GM12878 (cell line): ENCODE results near the gene CD70. TPM values are rescaled to one million over a fixed set of nuclear protein-coding genes. Genes with fewer than 3 reads are reported as not detected.
"Not testable (repeated sequence)": the region's sequence is repeated elsewhere in the genome, so short reads cannot be mapped to it uniquely, and the experiment has no call there.

Experiments used
- ATAC-seq: fragments of 200-7000 bp; cut with Tn5 transposase; 3 replicates; pipeline ENCODE4 v1.9.1; 2020; ENCODE audit warnings: mild to moderate bottlenecking, moderate library complexity
- BruUV-seq: library from RNA; stranded (reverse); fragments of 400-500 nt; replicated peaks from 2 replicates; lab custom pipeline; 2021; lab: Mats Ljungman, UMichigan
- CTCF ChIA-PET: fragments of 300-600 bp; sonication (Branson Sonifier 250); formaldehyde crosslinking; extraction: SDS; loops from one replicate; lab custom pipeline; 2021; ENCODE audit warnings: inconsistent platforms; lab: Yijun Ruan, JAX
- POLR2A ChIA-PET: fragments of 350-600 bp; formaldehyde crosslinking; extraction: SDS; loops from one replicate; lab custom pipeline; 2021; ENCODE audit warnings: inconsistent platforms; lab: Charles Lee
- RAD21 ChIA-PET: fragments of 300-600 bp; sonication (Branson Sonifier 250); formaldehyde crosslinking; loops from one replicate; lab custom pipeline; 2023; ENCODE audit warnings: antibody characterized with exemption; ENCODE audit not compliant: unreplicated experiment; lab: Charles Lee
- SMC1A ChIA-PET: fragments of 300-600 bp; sonication (Branson Sonifier 250); formaldehyde crosslinking; loops from one replicate; lab custom pipeline; 2023; ENCODE audit not compliant: unreplicated experiment, uncharacterized antibody; lab: Charles Lee
- DNase-seq: peaks from one replicate; pipeline ENCODE4 v3.0.0-alpha.2; 2011; ENCODE audit warnings: low read depth, low spot score
- FAIRE-seq: peaks from 3 replicates; lab custom pipeline; 2011; peaks lifted over from hg19 to GRCh38; lab: Jason Lieb, UNC
- H2AFZ ChIP-seq: 2 replicates; pipeline ENCODE4 v1.6.0; 2011; ENCODE audit warnings: low read depth, low read length, control low read depth; ENCODE audit not compliant: control insufficient read depth
- H3K27ac ChIP-seq: 2 replicates; pipeline ENCODE4 v1.5.1; 2011; ENCODE audit warnings: control low read depth; ENCODE audit not compliant: control insufficient read depth, insufficient read depth
- H3K27me3 ChIP-seq, 2 experiments: replicated peaks in 1 of 2; 2 replicates each; pipeline versions ENCODE4 v1.6.0 to v1.6.1; 2011; ENCODE audit warnings: low read length in 1 of 2; ENCODE audit not compliant: control insufficient read depth in 2 of 2, insufficient read depth in 2 of 2
- H3K36me3 ChIP-seq, 2 experiments: 2 replicates each; pipeline ENCODE4 v1.5.1; 2011; ENCODE audit warnings: low read length in 1 of 2; ENCODE audit not compliant: control insufficient read depth in 2 of 2, insufficient read depth in 2 of 2
- H3K4me1 ChIP-seq: 2 replicates; pipeline ENCODE4 v1.6.1; 2011; ENCODE audit warnings: mild to moderate bottlenecking, low read length, moderate library complexity, mixed read lengths; ENCODE audit not compliant: control insufficient read depth, insufficient read depth
- H3K4me2 ChIP-seq: 2 replicates; pipeline ENCODE4 v1.6.0; 2011; ENCODE audit warnings: control low read depth; ENCODE audit not compliant: control insufficient read depth, insufficient read depth
- H3K4me3 ChIP-seq: fragments of 200-600 bp; sonication (generic); 2 replicates; pipeline ENCODE4 v1.5.1; 2016
- H3K79me2 ChIP-seq: 2 replicates; pipeline ENCODE4 v1.6.0; 2011; ENCODE audit warnings: low read length; ENCODE audit not compliant: control insufficient read depth, insufficient read depth
- H3K9ac ChIP-seq: 2 replicates; pipeline ENCODE4 v1.8.0; 2011; ENCODE audit warnings: low read length, control low read depth, mixed read lengths; ENCODE audit not compliant: control insufficient read depth, insufficient read depth
- H3K9me3 ChIP-seq: replicated peaks from 3 replicates; pipeline ENCODE4 v1.5.1; 2011; ENCODE audit warnings: mild to moderate bottlenecking, low read length; ENCODE audit not compliant: control insufficient read depth, insufficient read depth
- H4K20me1 ChIP-seq: 2 replicates; pipeline ENCODE4 v1.6.0; 2011; ENCODE audit not compliant: control insufficient read depth, insufficient read depth
- BCL11A ChIP-seq: IDR thresholded peaks from 2 replicates; pipeline ENCODE4 v1.6.1; 2011; ENCODE audit warnings: low read depth, low read length
- BHLHE40 ChIP-seq, 2 experiments: fragments of 450-650 bp in 1 of 2; IDR thresholded peaks; 2 replicates each; pipeline ENCODE4 v1.6.1; 2011 to 2017; ENCODE audit warnings: low read depth in 2 of 2, borderline replicate concordance in 1 of 2, improper control_type of control experiment in 1 of 2, low read length in 1 of 2, mild to moderate bottlenecking in 1 of 2
- CBX5 ChIP-seq: sonication (generic); IDR thresholded peaks from 2 replicates; pipeline ENCODE4 v1.6.1; 2016; ENCODE audit warnings: low read depth, moderate library complexity, mild to moderate bottlenecking, inconsistent platforms
- DPF2 ChIP-seq: fragments of 450-650 bp; IDR thresholded peaks from 2 replicates; pipeline ENCODE4 v1.6.1; 2017; ENCODE audit warnings: mild to moderate bottlenecking
- GATAD2B ChIP-seq: fragments of 450-650 bp; conservative IDR thresholded peaks from 2 replicates; pipeline ENCODE4 v1.6.1; 2017; ENCODE audit warnings: low read depth, mild to moderate bottlenecking, moderate library complexity
- IKZF1 ChIP-seq: fragments of 450-650 bp; conservative IDR thresholded peaks from 2 replicates; pipeline ENCODE4 v1.6.1; 2017; ENCODE audit warnings: antibody characterized with exemption, mild to moderate bottlenecking
- IKZF2 ChIP-seq, 2 experiments: fragments of 450-650 bp; IDR thresholded peaks; 2 replicates each; pipeline ENCODE4 v1.6.1; 2017; ENCODE audit warnings: mild to moderate bottlenecking in 2 of 2, moderate library complexity in 2 of 2
- JUNB ChIP-seq: IDR thresholded peaks from 2 replicates; pipeline ENCODE4 v1.6.1; 2016; ENCODE audit warnings: antibody characterized with exemption, mild to moderate bottlenecking
- KLF5 ChIP-seq: fragments of 450-650 bp; IDR thresholded peaks from 2 replicates; pipeline ENCODE4 v1.6.1; 2014; ENCODE audit warnings: mild to moderate bottlenecking; ENCODE audit not compliant: partially characterized antibody
- LARP7 ChIP-seq: fragments of 450-650 bp; IDR thresholded peaks from 2 replicates; pipeline ENCODE4 v1.6.1; 2017; ENCODE audit warnings: mild to moderate bottlenecking
- PAX5 ChIP-seq: IDR thresholded peaks from 2 replicates; pipeline ENCODE4 v1.6.1; 2011; ENCODE audit warnings: low read depth, low read length, borderline replicate concordance
- RBBP5 ChIP-seq: fragments of 200-600 bp; sonication (generic); conservative IDR thresholded peaks from 2 replicates; pipeline ENCODE4 v1.6.1; 2016
- RELA ChIP-seq: fragments of 450-650 bp; IDR thresholded peaks from 2 replicates; pipeline ENCODE4 v1.8.0; 2014; ENCODE audit warnings: borderline replicate concordance; ENCODE audit not compliant: partially characterized antibody
- SMARCA5 ChIP-seq: fragments of 450-650 bp; IDR thresholded peaks from 2 replicates; pipeline ENCODE4 v1.6.1; 2017; ENCODE audit warnings: mild to moderate bottlenecking
- ZBED1 ChIP-seq: IDR thresholded peaks from 2 replicates; pipeline ENCODE4 v1.6.1; 2016; ENCODE audit warnings: borderline replicate concordance
- ZNF217 ChIP-seq: fragments of 450-650 bp; IDR thresholded peaks from 2 replicates; pipeline ENCODE4 v1.6.1; 2017; ENCODE audit warnings: antibody characterized with exemption, mild to moderate bottlenecking
- WGBS: methylation state at CpG from one replicate; pipeline ENCODE4 v1.1.6; 2016; ENCODE audit warnings: low lambda C conversion rate; ENCODE audit not compliant: insufficient replicate concordance, insufficient coverage; ENCODE audit errors: missing lambda C conversion rate; 5-methylcytosine and 5-hydroxymethylcytosine counted together
- in situ Hi-C: fragments of 300-500 bp; cut with MboI; formaldehyde crosslinking; loops from 9 replicates; pipeline ENCODE4 v1.14.3; 2018; ENCODE audit warnings: mixed read lengths
- intact Hi-C: fragments of 100-400 bp; cut with micrococcal nuclease; formaldehyde crosslinking; loops from one replicate; pipeline ENCODE4 v1.14.2; 2022; ENCODE audit not compliant: unreplicated experiment
- polyA plus RNA-seq, 11 experiments: library from polyadenylated mRNA; depleted of rRNA in 4 of 11; unstranded in 6 of 11; stranded (reverse) in 5 of 11; fragments of >200 nt; fragmentation: Nextera tagmentation in 4 of 11; fragmentation: Illumina TruSeq in 1 of 11; extraction: Ambion mirVana in 4 of 11; extraction: Trizol in 1 of 11; gene quantifications; 1 replicate in 1 of 11; 2 replicates in 10 of 11; pipeline versions ENCODE4 v1.2.1 to v1.2.3, GENCODE V29; 2011 to 2016; ENCODE audit warnings: inconsistent platforms in 2 of 11, missing spikeins in 2 of 11, low read depth in 1 of 11
- total RNA-seq, 4 experiments: library from RNA; depleted of rRNA in 3 of 4; stranded (reverse); fragments of >200 nt in 3 of 4; fragmentation: Illumina TruSeq in 1 of 4; extraction: Trizol in 1 of 4; gene quantifications; 2 replicates each; pipeline versions ENCODE4 v1.2.1 to v1.2.3, GENCODE V29; 2013 to 2021
- TF ChIP-seq, protein P1 (sequence below): fragments of 450-650 bp; IDR thresholded peaks from 2 replicates; pipeline ENCODE4 v1.6.1; 2016; ENCODE audit warnings: mild to moderate bottlenecking
- TF ChIP-seq, protein P2 (sequence below): fragments of 450-650 bp; IDR thresholded peaks from 2 replicates; pipeline ENCODE4 v1.6.1; 2017; ENCODE audit warnings: low read depth, mild to moderate bottlenecking, moderate library complexity
- TF ChIP-seq, protein P3 (sequence below): IDR thresholded peaks from 2 replicates; pipeline ENCODE4 v1.6.1; 2012; ENCODE audit warnings: low read length, inconsistent platforms

The CD70 gene
- total and polyA plus RNA-seq, 10 of the 15 experiments (the other 5 are each of a cell fraction or from before 2014, with no cell fraction given), result 16.4 to 441 (median 265) TPM

DNA sequence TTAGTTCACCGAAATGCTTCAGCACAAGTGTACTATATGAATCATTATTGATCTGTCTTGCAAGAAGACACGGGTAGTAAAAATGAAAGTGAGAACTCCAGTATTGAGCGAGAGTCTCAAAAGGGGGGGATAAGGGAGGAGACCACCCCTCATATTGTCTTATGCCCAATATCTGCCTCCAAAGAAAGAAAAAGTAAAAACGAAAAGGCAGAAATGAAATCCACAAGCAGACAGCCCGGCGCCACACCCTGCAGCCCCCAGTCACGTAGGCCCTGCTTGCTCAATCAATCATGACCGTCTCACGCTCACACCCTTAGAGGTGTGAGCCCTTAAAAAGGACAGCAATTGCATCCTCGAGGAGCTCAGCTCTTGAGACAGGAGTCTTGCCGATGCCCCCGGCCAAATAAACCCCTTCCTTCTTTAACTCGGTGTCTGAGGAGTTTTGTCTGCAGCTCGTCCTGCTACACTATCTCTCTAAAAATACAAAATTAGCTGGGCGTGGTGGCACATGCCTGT lies 10.6 kb upstream of the CD70 start:
- H4K20me1 ChIP-seq, H3K27me3 ChIP-seq, BruUV-seq, in situ Hi-C loops, H3K36me3 ChIP-seq, H3K9me3 ChIP-seq, FAIRE-seq: not testable (repeated sequence)
- intact Hi-C loops, result loop anchor here (1.0 to 2.0 kb wide), 3 partner anchors 29 to 85 kb away; no protein-coding TSS in a partner anchor
- WGBS, result under 1% methylated on average over 15 of the region's 15 CpGs
- Histone ChIP-seq H3K4me3 (peak overlapping the region; percentile 66), H3K79me2 (peaks cover 55% of the 10 kb centered on the region), H3K27ac (peak overlapping the region; percentile 95), H3K4me1 (peaks cover 26% of the 10 kb centered on the region), H2AFZ (peak overlapping the region; percentile 4; the same call in 1 of the 2 replicates), H3K9ac (peak overlapping the region; percentile 90), H3K4me2 (peak overlapping the region; percentile 76)
- SMC1A ChIA-PET, result interaction anchor here (0.6 to 7.3 kb wide), 28 partner anchors 8 to 171 kb away, joined by 3 to 100 read pairs (median 6); partner anchors contain the start of genes CD70, TNFSF9 and VAV1
- CTCF ChIA-PET, result interaction anchor here (0.6 to 3.8 kb wide), 13 partner anchors 7 to 171 kb away, joined by 3 to 14 read pairs (median 5); partner anchors contain the start of genes GPR108 and VAV1
- POLR2A ChIA-PET, result interaction anchor here (0.6 to 3.5 kb wide), 20 partner anchors 8 to 1595 kb away, joined by 3 to 46 read pairs (median 6); partner anchors contain the start of genes CD70, TNFSF14 and TNFSF9
- RAD21 ChIA-PET, result interaction anchor here (0.6 to 5.4 kb wide), 19 partner anchors 8 to 262 kb away, joined by 3 to 31 read pairs (median 7); partner anchors contain the start of genes GPR108 and TNFSF14
- peak; percentile 78 for DNase-seq
- ATAC-seq, result peak; percentile 90
- TF ChIP-seq CBX5 (0 out of 2 replicates have a peak, but pooled peaks have one; percentile 52), KLF5 (peak; percentile 55), PAX5 (peak; percentile 95), JUNB (peak; percentile 87), RELA (peak; percentile 13), RBBP5 (0 out of 2 replicates have a peak, but pooled peaks have one; percentile 30), IKZF2 (IDR thresholded peaks at IDR 0.05) (peak; percentile 57 to 64; a peak in 3 of 4 replicates), SMARCA5 (0 out of 2 replicates have a peak, but pooled peaks have one; percentile 17), ZBED1 (0 out of 2 replicates have a peak, but pooled peaks have one; percentile 52), LARP7 (0 out of 2 replicates have a peak, but pooled peaks have one; percentile 59), ZNF217 (0 out of 2 replicates have a peak, but pooled peaks have one; percentile 52), DPF2 (peak; percentile 84), BHLHE40 (IDR thresholded peaks at IDR 0.05; ENCODE audit: borderline replicate concordance in 1 of 2, low read depth in 2 of 2, low read length in 1 of 2) (peak; percentile 84 to 94), BCL11A (peak; percentile 54), GATAD2B (peak; percentile 79), IKZF1 (peak; percentile 76; the same call in 1 of the 2 replicates)
- TF ChIP-seq, protein P1, sequence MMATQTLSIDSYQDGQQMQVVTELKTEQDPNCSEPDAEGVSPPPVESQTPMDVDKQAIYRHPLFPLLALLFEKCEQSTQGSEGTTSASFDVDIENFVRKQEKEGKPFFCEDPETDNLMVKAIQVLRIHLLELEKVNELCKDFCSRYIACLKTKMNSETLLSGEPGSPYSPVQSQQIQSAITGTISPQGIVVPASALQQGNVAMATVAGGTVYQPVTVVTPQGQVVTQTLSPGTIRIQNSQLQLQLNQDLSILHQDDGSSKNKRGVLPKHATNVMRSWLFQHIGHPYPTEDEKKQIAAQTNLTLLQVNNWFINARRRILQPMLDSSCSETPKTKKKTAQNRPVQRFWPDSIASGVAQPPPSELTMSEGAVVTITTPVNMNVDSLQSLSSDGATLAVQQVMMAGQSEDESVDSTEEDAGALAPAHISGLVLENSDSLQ, result peak; percentile 90
- TF ChIP-seq, protein P2, sequence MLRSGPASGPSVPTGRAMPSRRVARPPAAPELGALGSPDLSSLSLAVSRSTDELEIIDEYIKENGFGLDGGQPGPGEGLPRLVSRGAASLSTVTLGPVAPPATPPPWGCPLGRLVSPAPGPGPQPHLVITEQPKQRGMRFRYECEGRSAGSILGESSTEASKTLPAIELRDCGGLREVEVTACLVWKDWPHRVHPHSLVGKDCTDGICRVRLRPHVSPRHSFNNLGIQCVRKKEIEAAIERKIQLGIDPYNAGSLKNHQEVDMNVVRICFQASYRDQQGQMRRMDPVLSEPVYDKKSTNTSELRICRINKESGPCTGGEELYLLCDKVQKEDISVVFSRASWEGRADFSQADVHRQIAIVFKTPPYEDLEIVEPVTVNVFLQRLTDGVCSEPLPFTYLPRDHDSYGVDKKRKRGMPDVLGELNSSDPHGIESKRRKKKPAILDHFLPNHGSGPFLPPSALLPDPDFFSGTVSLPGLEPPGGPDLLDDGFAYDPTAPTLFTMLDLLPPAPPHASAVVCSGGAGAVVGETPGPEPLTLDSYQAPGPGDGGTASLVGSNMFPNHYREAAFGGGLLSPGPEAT, result peak; percentile 82
- TF ChIP-seq, protein P3, sequence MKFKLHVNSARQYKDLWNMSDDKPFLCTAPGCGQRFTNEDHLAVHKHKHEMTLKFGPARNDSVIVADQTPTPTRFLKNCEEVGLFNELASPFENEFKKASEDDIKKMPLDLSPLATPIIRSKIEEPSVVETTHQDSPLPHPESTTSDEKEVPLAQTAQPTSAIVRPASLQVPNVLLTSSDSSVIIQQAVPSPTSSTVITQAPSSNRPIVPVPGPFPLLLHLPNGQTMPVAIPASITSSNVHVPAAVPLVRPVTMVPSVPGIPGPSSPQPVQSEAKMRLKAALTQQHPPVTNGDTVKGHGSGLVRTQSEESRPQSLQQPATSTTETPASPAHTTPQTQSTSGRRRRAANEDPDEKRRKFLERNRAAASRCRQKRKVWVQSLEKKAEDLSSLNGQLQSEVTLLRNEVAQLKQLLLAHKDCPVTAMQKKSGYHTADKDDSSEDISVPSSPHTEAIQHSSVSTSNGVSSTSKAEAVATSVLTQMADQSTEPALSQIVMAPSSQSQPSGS, result peak; percentile 56; the same call in 1 of the 2 replicates
